HG03342 (cell line): Measurements from ENCODE around the gene MEIOC.
A peak's percentile ranks its signal among the peaks of the same experiment; 100 is the strongest.
"Not testable (repeated sequence)": the region's sequence is repeated elsewhere in the genome, so short reads cannot be mapped to it uniquely, and the experiment has no call there.

ENCODE experiments used
- ATAC-seq: cut with Tn5 transposase; IDR thresholded peaks from one replicate; pipeline ENCODE4 v1.9.1; 2021; ENCODE audit warnings: mild to moderate bottlenecking, moderate library complexity; ENCODE audit not compliant: unreplicated experiment

Gene MEIOC

GRCh38 chr17:44646280-44646679 lies 10.0 kb upstream of the MEIOC start:
- no peak for ATAC-seq

- ATAC-seq, result no peak
Observed at GRCh38 chr17:44647736-44648135, 8.5 kb upstream of the MEIOC start.

- ATAC-seq, result no peak
Observed at GRCh38 chr17:44648963-44649362, 7.3 kb upstream of the MEIOC start.

- no peak for ATAC-seq
Observed at GRCh38 chr17:44651228-44651627, 5.0 kb upstream of the MEIOC start.

- ATAC-seq, result no peak
Observed at GRCh38 chr17:44652727-44653126, 3.5 kb upstream of the MEIOC start.

- ATAC-seq, result no peak
Observed at GRCh38 chr17:44653384-44653783, 2.9 kb upstream of the MEIOC start.

- no peak for ATAC-seq
Observed at GRCh38 chr17:44653954-44654353, 2.3 kb upstream of the MEIOC start.

- ATAC-seq, result no peak
Observed at GRCh38 chr17:44661835-44662234, 5.6 kb downstream of the MEIOC start.

- no peak for ATAC-seq
Observed at GRCh38 chr17:44663095-44663494, 6.8 kb downstream of the MEIOC start.

- ATAC-seq, result no peak
Observed at GRCh38 chr17:44664867-44665266, 8.6 kb downstream of the MEIOC start.

- no peak for ATAC-seq
Observed at GRCh38 chr17:44666006-44666405, 9.7 kb downstream of the MEIOC start.

- ATAC-seq, result no peak
Observed at GRCh38 chr17:44672479-44673093, 16.3 kb downstream of the MEIOC start.

- no peak for ATAC-seq
Observed at GRCh38 chr17:44673893-44674292, 17.6 kb downstream of the MEIOC start.

- ATAC-seq, result no peak
Observed at GRCh38 chr17:44677136-44677535, 20.9 kb downstream of the MEIOC start.

- ATAC-seq, result not testable (repeated sequence)
Observed at GRCh38 chr17:44683303-44683702, 27.0 kb downstream of the MEIOC start.

GRCh38 chr17:44687756-44688155 lies 31.5 kb downstream of the MEIOC start:
- no peak for ATAC-seq

GRCh38 chr17:44688200-44688599 lies 31.9 kb downstream of the MEIOC start:
- no peak for ATAC-seq

GRCh38 chr17:44688675-44689476 lies 32.6 kb downstream of the MEIOC start:
- ATAC-seq, result no peak

- ATAC-seq, result peak; percentile 78
Observed at GRCh38 chr17:44689477-44690217, 33.4 kb downstream of the MEIOC start, which contains the start of gene CCDC43. Gene CCDC43, minus strand, starts transcription at chr17:44689776. Its CDS starts 23 bp downstream, at chr17:44689753.

GRCh38 chr17:44690746-44691306 lies 34.6 kb downstream of the MEIOC start:
- ATAC-seq, result not testable (repeated sequence)

GRCh38 chr17:44693609-44694008 lies 37.3 kb downstream of the MEIOC start:
- no peak for ATAC-seq
